Memory B cell (primary cell): ENCODE results near the gene CNPY3.
"Not testable (repeated sequence)": the region's sequence is repeated elsewhere in the genome, so short reads cannot be mapped to it uniquely, and the experiment has no call there.

Experiments
- ATAC-seq: fragments of 150-1000 bp; cut with Tn5 transposase; 2 replicates; pipeline ENCODE4 v1.10.0; 2021; ENCODE audit warnings: low read depth, mild to moderate bottlenecking, moderate library complexity
- DNase-seq, 2 donors: peaks; one replicate each; pipeline ENCODE4 v3.0.0; 2022; ENCODE audit warnings: low spot score in 2 of 2
- H3K27ac Mint-ChIP-seq: one replicate; pipeline ENCODE4 v1.8.0; 2022; ENCODE audit warnings: mild to moderate bottlenecking, moderate library complexity, mixed read lengths
- H3K27me3 Mint-ChIP-seq: one replicate; pipeline ENCODE4 v1.8.0; 2022; ENCODE audit warnings: mixed read lengths
- H3K36me3 Mint-ChIP-seq: one replicate; pipeline ENCODE4 v1.8.0; 2022; ENCODE audit warnings: mild to moderate bottlenecking, mixed read lengths
- H3K4me1 Mint-ChIP-seq: one replicate; pipeline ENCODE4 v1.8.0; 2022; ENCODE audit warnings: mixed read lengths
- H3K4me3 Mint-ChIP-seq: one replicate; pipeline ENCODE4 v1.8.0; 2022; ENCODE audit warnings: mild to moderate bottlenecking, moderate library complexity, mixed read lengths
- H3K9me3 Mint-ChIP-seq: one replicate; pipeline ENCODE4 v1.8.0; 2022; ENCODE audit warnings: mixed read lengths

CNPY3 gene

DNA sequence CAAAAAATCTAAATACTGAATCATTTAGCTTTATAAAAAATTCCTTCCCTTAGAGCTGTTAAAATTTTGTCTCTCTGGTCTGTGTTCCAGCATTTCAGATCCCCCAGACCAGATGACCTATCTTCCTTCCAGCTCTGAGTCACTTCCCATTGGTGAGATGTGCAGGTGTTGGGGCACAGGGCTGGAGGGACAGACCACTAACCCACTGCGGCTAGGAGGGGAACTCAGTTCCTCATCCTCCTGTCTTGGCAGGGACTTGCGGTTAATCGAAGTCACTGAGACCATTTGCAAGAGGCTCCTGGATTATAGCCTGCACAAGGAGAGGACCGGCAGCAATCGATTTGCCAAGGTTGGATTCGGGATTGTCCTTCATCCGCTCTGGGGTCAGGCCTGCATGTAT, 6.0 kb downstream of the CNPY3 start:
- Mint-ChIP-seq H3K4me1 (peaks cover 40% of the 10 kb centered on the region), H3K4me3 (no peak overlapping the region), H3K36me3 (peaks cover 30% of the 10 kb centered on the region), H3K27me3 (no peaks in the 10 kb centered on the region), H3K9me3 (no peaks in the 10 kb centered on the region), H3K27ac (peak overlapping the region; percentile 47)
- ATAC-seq (peak; percentile 24), DNase-seq (no peak)

DNA sequence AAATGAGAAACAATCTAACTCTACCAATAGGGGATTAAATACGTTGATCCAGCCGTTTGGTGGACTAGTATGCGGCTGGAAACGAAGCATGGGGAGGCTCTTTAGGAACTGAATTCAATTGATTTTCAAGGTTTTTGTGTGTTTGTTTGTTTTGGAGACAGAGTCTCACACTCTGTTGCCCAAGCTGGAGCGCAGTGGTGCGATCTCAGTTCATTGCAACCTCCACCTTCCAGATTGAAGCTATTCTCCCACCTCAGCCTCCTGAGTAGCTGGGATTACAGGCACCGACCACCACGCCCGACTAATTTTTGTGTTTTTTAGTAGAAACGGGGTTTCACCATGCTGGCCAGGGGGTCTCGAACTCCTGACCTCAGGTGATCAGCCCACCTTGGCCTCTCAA, 7.1 kb downstream of the CNPY3 start:
- Mint-ChIP-seq H3K4me1 (peaks cover 34% of the 10 kb centered on the region), H3K36me3 (peaks cover 30% of the 10 kb centered on the region), H3K27me3 (no peaks in the 10 kb centered on the region), H3K27ac (peak overlapping the region; percentile 47), H3K9me3 (no peaks in the 10 kb centered on the region), H3K4me3 (no peak overlapping the region)
- ATAC-seq (no peak), DNase-seq (no peak)

DNA sequence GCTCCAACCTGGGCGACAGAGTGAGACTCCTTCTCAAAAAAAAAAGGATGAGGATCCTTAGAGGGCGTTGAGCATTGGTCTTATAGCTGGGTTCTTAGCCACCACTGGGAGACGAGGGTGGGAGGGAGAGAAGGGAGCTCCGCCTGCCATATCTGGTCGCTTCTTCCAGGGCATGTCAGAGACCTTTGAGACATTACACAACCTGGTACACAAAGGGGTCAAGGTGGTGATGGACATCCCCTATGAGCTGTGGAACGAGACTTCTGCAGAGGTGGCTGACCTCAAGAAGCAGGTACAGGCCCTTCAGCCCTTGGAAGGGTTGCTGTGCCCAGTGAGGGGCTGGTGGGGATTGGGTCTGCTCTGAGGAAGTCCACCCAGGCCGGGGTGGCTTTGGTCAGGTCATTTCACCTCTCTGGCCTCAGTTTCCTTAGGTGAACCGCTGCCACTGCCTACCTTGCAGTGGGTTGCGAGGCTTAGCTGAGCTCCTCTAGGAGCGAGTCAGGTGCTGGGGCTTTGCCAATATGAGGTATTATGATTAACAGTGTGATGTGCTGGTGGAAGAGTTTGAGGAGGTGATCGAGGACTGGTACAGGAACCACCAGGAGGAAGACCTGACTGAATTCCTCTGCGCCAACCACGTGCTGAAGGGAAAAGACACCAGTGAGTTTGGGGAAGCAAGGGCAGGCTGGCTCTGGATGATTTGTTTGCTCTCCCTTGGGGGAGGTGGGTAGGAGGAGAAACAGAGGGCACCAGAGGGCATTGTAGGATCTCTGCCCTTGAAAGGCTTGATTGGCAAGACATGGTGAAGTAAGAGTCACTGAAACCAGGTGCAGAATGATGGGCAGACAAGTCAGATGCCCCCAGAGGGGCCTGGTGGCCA, 8.5 kb downstream of the CNPY3 start:
- no peaks in the 10 kb centered on the region for H3K9me3 Mint-ChIP-seq
- H3K36me3 Mint-ChIP-seq = peaks cover 26% of the 10 kb centered on the region
- peak overlapping the region; percentile 3 for H3K27ac Mint-ChIP-seq
- H3K4me1 Mint-ChIP-seq = peaks cover 23% of the 10 kb centered on the region
- DNase-seq (no peak), ATAC-seq (no peak)
- H3K4me3 Mint-ChIP-seq = no peak overlapping the region
- H3K27me3 Mint-ChIP-seq = no peaks in the 10 kb centered on the region

DNA sequence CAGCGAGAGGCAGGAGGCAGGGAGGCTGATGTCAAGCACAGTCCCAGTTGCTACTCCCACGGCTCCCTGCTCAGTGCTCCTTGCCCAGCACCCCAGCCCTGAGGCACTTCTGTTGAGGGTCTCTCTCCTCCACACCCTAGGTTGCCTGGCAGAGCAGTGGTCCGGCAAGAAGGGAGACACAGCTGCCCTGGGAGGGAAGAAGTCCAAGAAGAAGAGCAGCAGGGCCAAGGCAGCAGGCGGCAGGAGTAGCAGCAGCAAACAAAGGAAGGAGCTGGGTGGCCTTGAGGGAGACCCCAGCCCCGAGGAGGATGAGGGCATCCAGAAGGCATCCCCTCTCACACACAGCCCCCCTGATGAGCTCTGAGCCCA, 9.1 kb downstream of the CNPY3 start:
- no peak for ATAC-seq
- no peaks in the 10 kb centered on the region for H3K27me3 Mint-ChIP-seq
- peak overlapping the region; percentile 3 for H3K27ac Mint-ChIP-seq
- H3K4me1 Mint-ChIP-seq = peaks cover 17% of the 10 kb centered on the region
- peaks cover 22% of the 10 kb centered on the region for H3K36me3 Mint-ChIP-seq
- DNase-seq = no peak
- H3K4me3 Mint-ChIP-seq = no peak overlapping the region
- no peaks in the 10 kb centered on the region for H3K9me3 Mint-ChIP-seq

DNA sequence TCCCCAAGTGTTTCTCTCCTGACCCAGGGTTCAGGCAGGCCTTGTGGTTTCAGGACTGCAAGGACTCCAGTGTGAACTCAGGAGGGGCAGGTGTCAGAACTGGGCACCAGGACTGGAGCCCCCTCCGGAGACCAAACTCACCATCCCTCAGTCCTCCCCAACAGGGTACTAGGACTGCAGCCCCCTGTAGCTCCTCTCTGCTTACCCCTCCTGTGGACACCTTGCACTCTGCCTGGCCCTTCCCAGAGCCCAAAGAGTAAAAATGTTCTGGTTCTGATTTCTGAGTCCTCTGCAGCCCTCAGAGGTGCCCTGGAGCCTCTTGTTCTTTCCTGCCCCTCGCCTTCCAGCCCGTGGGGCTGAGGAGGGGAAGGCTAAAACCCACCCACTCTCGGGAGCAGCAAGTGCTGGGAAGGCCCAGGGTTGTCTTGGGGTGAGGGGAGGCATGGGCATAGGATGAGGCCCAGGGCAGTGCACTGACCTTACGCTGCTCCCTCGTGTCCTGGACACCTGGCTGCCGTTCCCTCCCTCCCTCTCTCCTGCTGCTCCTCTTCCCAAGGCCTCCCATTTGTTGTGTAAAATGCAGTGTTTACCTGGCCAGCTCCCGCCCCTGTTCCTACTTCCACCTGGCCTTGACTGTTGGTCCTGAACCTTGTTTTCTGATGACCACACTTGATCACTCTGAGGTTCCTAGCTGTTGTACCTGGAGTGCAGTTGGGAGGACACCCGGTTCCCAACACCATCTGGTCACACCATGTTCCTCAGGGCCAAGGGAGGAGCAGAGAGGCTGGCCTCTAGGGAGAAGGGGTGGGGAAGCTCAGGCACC, 9.9 kb downstream of the CNPY3 start:
- Mint-ChIP-seq H3K27ac (no peak overlapping the region), H3K36me3 (peaks cover 19% of the 10 kb centered on the region), H3K9me3 (no peaks in the 10 kb centered on the region), H3K4me3 (no peak overlapping the region), H3K27me3 (no peaks in the 10 kb centered on the region), H3K4me1 (peaks cover 11% of the 10 kb centered on the region)
- ATAC-seq (no peak), DNase-seq (no peak)

DNA sequence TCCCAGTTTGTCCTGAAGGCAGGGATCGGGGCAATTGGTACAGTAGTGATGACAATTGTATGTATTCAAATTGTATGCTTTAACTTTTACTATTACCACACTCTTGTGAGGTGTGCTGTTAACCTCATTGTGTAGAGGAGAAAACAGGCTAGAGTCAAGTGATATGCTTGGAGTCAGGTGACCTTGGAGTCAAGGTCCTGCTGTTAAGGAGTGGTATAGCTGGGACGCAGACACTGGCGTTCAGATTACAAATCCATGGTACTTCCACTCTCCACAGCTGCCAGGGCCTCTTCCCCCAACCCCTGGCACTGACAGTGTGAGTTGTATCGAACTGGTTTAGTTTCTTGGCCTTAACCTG, 10.5 kb downstream of the CNPY3 start:
- no peak for ATAC-seq
- peak overlapping the region; percentile 45 for H3K27ac Mint-ChIP-seq
- no peaks in the 10 kb centered on the region for H3K9me3 Mint-ChIP-seq
- peaks cover 9% of the 10 kb centered on the region for H3K4me1 Mint-ChIP-seq
- no peak overlapping the region for H3K4me3 Mint-ChIP-seq
- peaks cover 19% of the 10 kb centered on the region for H3K36me3 Mint-ChIP-seq
- DNase-seq = no peak
- no peaks in the 10 kb centered on the region for H3K27me3 Mint-ChIP-seq

DNA sequence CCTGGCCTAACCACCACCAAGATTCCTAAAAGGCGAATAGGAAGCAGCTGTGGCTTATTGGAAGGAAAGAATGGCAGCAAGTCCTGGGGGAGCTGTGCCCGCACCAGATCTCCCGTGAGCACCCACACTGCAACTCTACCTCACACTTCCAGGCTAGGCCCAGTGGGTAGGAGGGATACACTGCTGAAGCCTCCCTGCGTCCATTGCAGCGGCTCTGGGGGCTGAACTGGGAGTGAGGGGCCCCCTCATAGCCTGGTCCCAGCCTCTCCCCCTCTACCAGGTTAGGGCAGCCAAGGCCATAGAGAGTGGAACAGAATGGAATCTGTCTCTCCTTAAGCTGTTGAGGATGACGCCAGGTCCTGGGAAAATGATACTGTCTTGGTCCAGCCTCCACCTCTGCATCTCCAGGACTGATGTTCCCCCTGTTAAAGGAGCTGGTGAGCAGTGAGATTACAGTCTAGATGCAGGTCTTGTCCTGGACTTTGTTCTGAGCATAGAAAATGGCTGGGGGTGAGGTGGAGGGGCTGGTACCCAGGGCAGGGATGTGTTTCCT, 11.3 kb downstream of the CNPY3 start:
- Mint-ChIP-seq H3K36me3 (peaks cover 17% of the 10 kb centered on the region), H3K27ac (peak overlapping the region; percentile 45), H3K4me3 (no peak overlapping the region), H3K9me3 (no peaks in the 10 kb centered on the region), H3K4me1 (peaks cover 7% of the 10 kb centered on the region), H3K27me3 (no peaks in the 10 kb centered on the region)
- ATAC-seq (no peak), DNase-seq (no peak)

DNA sequence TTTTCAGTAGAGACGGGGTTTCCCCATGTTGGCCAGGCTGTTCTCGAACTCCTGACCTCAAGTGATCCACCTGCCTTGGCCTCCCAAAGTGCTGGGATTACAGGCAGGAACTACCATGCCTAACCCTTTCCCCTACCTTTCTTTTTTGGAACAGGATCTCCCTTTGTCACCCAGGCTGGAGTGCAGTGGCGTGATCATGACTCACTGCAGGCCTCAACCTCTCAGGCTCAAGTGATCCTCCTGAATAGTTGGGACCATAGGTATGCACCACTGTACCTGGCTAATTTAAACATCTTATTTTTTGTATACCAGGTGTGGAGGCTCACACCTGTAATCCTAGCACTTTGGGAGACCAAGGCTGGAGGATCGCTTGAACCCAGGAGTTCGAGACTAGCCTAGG, 12.1 kb downstream of the CNPY3 start:
- not testable (repeated sequence) for DNase-seq, H3K4me3 Mint-ChIP-seq, H3K4me1 Mint-ChIP-seq, ATAC-seq, H3K9me3 Mint-ChIP-seq, H3K27me3 Mint-ChIP-seq
- Mint-ChIP-seq H3K36me3 (peaks cover 17% of the 10 kb centered on the region), H3K27ac (peak overlapping the region; percentile 45)

DNA sequence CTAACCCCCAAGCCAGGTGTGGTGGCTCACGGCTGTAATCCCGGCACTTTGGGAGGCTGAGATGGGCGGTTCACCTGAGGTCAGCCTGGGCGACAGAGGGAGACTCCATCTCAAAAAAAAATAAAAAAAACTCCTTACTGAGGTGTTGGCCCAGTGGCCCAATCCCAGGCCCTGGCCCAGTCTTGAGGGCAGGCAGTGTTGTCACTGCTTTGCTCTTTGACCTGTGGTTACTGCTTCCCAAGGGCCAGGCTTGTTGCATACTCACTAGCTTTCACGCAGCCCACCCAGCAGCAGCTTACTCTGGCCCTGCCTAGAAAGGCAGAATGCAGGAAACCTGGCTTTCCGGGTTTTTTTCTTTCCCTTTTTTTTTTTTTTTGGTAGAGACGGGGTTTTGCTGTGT, 13.2 kb downstream of the CNPY3 start:
- no peak for ATAC-seq
- Mint-ChIP-seq H3K4me3 (no peak overlapping the region), H3K9me3 (no peaks in the 10 kb centered on the region), H3K36me3 (peaks cover 12% of the 10 kb centered on the region), H3K4me1 (peaks cover 5% of the 10 kb centered on the region), H3K27ac (no peak overlapping the region), H3K27me3 (no peaks in the 10 kb centered on the region)
- no peak for DNase-seq

DNA sequence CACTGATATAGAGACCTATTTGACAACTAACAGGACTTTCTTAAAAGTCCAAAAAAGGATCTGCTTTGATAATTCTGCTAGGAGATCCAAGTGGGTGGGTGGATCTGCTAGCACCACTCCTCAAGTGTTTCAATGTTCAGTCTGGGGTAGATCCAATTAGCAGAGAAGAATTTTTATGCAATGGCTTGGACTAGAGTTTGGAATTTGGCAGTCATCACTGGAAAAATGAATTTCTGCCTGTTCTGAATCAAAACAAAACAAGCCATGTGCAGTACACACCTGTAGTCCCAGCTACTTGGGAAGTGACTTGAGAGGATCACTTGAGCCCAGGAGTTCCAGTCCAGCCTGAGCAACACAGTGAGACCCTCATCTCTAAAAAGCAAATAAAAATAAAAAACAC, 18.7 kb downstream of the CNPY3 start:
- no peak for ATAC-seq
- Mint-ChIP-seq H3K27ac (peak overlapping the region; percentile 70), H3K27me3 (no peaks in the 10 kb centered on the region), H3K4me1 (no peaks in the 10 kb centered on the region), H3K4me3 (no peak overlapping the region), H3K36me3 (peaks cover 6% of the 10 kb centered on the region), H3K9me3 (no peaks in the 10 kb centered on the region)
- DNase-seq = no peak

DNA sequence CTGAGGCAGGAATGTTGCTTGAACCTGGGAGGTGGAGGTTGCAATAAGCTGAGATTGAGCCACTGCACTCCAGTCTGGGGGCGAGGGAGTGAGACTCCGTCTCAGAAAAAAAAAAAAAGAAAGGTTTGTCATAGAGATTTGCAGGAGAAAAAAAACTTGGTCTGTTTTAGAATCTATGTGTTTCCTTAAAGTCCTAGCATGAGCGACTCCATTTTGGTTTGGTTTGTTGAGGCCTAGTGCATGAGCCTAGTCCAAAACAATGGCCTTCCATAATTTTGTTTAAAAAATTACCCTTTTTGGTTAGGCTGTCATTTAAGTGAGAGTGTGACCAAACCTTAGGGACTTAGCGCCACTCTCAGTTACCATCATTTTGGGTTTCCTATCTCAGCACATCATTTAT, 23.1 kb downstream of the CNPY3 start:
- peaks cover 8% of the 10 kb centered on the region for H3K36me3 Mint-ChIP-seq
- no peak overlapping the region for H3K27ac Mint-ChIP-seq
- DNase-seq (no peak), ATAC-seq (no peak)
- no peaks in the 10 kb centered on the region for H3K9me3 Mint-ChIP-seq
- no peaks in the 10 kb centered on the region for H3K4me1 Mint-ChIP-seq
- no peak overlapping the region for H3K4me3 Mint-ChIP-seq
- no peaks in the 10 kb centered on the region for H3K27me3 Mint-ChIP-seq

DNA sequence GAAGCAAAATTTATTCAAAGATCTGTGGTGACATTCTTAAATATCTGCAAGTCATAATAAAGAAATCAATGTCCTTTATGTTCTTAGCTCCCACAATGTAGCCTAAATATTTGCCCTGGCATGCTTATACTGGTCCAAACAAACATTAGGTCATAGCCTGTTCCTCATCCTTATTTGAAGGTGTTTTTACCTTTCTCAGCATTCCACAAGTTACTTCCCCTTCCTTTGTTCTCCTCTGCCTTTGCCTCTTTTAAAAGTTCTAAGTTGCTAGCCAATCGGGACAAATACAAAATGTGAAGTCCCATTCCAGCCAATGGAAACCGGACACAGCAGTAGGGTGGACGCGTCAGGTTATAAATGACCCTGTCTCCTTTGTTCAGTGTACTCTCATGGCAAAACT, 25.1 kb downstream of the CNPY3 start:
- H3K4me1 Mint-ChIP-seq, H3K27me3 Mint-ChIP-seq, H3K27ac Mint-ChIP-seq, ATAC-seq, DNase-seq, H3K4me3 Mint-ChIP-seq, H3K36me3 Mint-ChIP-seq, H3K9me3 Mint-ChIP-seq: not testable (repeated sequence)

DNA sequence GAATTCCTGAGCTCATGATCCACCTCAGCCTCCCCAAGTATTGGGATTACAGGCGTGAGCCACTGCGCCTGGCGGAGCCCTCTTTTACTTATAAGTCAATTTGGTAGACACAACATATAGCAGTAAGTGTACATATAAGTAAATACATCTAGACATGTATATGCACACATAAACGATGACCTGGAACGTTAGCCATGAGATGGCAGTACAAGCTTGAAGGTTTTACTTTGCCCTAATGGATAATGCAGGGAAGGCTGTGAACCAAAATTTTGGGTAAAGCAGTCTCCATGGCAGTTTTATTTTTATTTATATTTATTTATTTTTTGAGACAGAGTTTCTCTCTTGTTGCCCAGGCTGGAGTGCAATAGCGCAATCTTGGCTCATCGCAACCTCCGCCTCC, 28.8 kb downstream of the CNPY3 start:
- DNase-seq = no peak
- no peak overlapping the region for H3K27ac Mint-ChIP-seq
- H3K4me3 Mint-ChIP-seq = no peak overlapping the region
- H3K36me3 Mint-ChIP-seq = peaks cover 10% of the 10 kb centered on the region
- H3K27me3 Mint-ChIP-seq = no peaks in the 10 kb centered on the region
- H3K4me1 Mint-ChIP-seq = peaks cover 16% of the 10 kb centered on the region
- no peak for ATAC-seq
- H3K9me3 Mint-ChIP-seq = no peaks in the 10 kb centered on the region

DNA sequence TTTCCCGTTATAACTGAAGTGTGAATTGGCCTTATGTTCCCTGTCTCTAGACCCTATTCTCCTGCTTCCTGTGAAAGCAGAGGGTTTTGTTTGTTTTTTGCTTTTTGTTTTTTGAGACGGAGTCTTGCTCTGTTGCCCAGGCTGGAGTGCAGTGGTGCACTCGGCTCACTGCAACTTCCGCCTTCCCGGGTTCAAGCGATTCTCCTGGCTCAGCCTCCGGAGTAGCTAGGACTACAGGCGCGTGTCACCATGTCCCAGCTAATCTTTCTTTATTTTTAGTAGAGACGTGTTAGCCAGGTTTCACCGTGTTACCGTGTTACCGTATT, 30.6 kb downstream of the CNPY3 start:
- Mint-ChIP-seq H3K27ac (no peak overlapping the region), H3K9me3 (no peaks in the 10 kb centered on the region), H3K27me3 (no peaks in the 10 kb centered on the region), H3K36me3 (peaks cover 10% of the 10 kb centered on the region), H3K4me1 (peaks cover 16% of the 10 kb centered on the region), H3K4me3 (peak overlapping the region; percentile 78)
- ATAC-seq = no peak
- DNase-seq = no peak
